GM21367 (cell line): ENCODE measurements around the gene SLIT3.

ENCODE experiments used
- ATAC-seq: cut with Tn5 transposase; IDR thresholded peaks from one replicate; pipeline ENCODE4 v1.9.1; 2021; ENCODE audit not compliant: unreplicated experiment

Gene SLIT3

GRCh38 chr5:169272111-169272510, 28.8 kb downstream of the SLIT3 start:
- ATAC-seq = no peak

DNA sequence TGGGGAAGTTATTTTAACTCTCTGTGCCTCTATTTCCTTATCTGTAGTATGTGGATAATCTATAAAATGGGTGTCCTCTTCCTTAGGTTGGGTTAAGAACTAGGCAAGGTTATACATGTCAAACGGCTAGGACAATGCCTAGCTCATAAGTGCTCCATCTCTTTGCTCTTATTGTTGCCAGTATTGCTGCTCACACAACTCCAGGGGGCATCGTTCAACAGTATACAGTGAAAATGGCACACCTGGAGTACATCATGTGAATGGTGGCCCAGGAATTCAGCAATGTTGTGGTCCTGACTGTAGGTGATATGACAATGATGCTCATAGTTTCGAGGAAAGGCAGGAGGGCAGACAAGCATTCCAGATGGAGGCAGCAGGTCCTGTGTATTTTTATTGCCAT, 30.1 kb downstream of the SLIT3 start:
- ATAC-seq = no peak

DNA sequence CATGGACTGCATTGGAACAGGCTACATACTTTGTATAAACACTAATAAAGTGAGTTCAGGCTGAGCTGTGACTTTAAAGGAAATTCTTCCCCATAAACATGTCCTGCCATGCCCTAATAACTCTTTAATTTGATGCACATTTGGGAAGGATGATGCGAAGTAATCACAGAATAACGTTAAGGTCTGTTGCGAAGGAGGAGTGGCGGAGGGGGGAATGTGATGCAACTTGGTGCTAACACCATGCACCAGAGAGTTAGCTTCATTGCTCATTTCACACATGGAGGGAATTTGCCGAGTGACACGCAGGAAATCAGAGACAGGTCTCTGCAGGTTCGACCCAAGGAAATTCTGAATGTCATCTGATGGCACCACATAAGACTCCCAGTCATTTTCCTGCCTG, 32.9 kb downstream of the SLIT3 start:
- no peak for ATAC-seq

- ATAC-seq = no peak
These were observed 35.1 kb downstream of the SLIT3 start for GRCh38 chr5:169265888-169266287.

DNA sequence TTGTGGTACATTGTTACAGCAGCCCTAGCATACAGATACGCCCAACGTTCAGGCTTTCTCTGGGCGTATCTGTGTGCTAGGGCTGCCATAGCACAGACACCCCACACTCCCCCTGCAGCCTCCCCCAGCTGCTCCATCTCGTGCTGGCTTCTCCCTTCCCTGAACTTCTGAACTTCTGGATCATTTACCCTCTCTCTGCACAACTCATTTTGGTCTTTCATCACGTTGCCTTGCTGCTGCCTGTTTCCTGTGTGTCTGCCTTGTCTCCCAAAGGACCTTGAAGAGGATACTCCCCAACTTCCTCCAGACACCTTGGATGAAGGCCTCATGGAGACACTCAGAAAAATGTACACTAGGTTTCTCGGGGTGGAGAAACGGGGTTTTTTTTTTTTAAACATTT, 37.3 kb downstream of the SLIT3 start:
- no peak for ATAC-seq

- ATAC-seq = no peak
These were observed 39.9 kb downstream of the SLIT3 start for GRCh38 chr5:169260896-169261569.

DNA sequence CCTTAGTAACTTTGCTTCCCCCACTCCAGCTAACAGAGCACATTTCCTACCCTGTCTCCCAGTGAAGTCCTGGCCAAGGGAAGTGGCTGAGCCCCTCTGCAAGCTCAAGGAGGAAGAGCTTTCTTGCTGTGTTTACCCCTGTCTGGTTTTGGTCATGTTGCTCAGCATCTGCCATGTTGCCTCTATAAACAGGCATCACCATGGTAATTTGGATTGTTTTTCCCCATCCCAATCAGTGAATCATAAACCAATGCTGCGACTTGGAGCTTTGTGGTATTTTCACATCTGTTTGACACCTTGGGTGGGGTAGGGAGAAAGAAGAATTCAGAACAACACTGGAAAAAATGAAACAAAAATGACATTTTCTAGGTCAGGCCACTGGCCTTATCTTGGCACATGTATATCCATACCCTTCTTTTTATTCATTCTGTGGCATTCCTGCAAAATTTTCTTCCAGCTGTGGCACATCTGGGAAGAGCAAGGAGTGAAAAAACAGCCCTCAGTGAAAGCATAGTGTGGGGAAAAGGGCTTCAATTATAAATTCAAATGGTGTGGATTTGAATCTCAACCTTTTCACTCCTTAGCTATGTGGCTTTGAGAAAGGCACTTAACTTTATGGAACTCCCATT, 42.5 kb downstream of the SLIT3 start:
- no peak for ATAC-seq

DNA sequence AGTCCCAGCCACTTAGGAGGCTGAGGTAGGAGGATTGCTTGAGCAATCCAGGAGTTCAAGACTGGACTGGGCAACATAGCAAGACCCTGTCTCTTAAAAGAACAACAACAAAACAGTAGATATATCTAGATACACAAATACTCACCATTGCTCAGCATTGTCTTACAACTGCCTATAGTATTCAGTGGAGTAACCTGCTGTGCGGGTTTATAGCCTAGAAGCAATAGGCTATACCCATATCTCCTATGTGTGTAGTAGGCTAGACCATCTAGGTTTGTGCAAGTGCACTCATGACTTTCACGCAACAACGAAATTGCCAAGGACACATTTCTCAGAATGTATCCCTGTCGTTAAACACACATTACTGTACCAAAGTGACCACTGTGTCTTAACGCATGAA, 44.7 kb downstream of the SLIT3 start:
- ATAC-seq = no peak

GRCh38 chr5:169253071-169253470, 47.9 kb downstream of the SLIT3 start:
- no peak for ATAC-seq

DNA sequence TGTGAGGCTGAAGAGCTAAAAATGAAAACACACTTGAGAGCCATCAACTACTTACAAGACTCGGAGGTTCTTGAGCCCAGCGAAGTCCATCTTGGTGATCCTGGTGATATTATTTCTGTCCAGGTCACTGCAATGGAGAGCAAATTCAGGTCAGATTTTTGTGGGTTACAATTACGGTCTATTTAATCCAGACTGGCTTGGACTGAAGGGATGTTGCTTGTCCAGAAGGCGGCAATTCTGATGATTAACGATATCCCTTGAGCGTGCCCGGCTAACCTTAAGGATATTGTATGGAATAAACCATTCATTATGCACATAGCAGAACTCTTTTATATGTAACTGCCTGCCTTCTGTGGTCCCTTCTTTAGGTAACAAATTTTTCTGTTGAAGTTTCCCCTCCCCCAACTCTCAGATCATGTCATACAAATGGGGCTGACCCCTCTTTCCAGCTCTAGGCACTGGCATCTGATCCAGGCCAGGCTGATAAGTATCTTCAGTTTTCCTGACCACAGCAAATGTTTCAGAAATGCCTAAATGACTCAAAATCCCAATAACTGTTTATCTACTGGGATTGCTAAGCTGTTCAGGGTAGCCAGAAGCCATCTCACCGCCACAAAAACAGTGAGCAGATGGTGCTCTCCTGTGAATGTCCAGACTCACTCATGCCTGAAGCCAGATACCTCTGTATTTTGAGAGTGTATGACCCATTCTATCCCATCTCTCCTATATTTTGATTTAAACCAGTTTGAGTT, 49.4 kb downstream of the SLIT3 start:
- no peak for ATAC-seq

- no peak for ATAC-seq
These were observed 50.1 kb downstream of the SLIT3 start for GRCh38 chr5:169250887-169251286.

- ATAC-seq = no peak
These were observed 51.9 kb downstream of the SLIT3 start for GRCh38 chr5:169248996-169249395.

DNA sequence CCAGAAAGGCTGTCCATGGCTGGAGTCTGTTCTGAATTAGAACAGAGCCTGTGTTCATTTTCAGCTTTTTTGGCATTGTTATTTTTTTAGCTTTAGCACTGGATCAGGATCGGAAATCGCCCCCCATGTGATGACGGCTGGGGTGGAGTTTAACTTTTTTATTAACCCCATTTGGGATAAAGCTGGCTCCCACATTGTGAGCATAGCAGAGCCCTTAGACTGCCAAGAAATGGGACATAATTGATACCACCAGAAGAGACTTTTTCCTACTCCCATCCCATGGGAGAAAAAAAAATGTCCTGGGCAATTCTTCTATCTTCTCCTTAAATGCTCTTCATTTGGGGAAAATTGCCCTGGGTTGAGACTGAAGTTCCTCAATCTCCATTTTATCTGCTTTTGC, 52.4 kb downstream of the SLIT3 start:
- ATAC-seq = no peak

DNA sequence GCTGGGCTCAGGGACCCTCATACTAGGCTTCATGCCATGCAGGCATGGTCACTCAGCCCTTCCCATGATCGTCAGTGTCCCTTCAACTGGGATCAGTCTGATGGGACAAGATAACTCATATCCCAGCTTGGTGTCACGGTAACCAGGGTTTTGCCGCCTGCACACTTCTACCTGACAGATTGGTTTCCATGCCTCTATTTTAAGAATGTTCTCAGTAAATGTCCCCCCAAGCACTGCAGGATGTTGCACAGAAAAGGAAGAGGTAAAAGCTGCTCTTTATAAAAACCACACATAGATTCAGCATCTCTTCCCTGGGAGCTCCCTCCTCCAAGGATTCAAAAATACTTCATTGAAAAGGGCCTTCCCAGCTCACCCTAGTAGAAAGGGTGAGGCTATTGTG, 56.1 kb downstream of the SLIT3 start:
- no peak for ATAC-seq

DNA sequence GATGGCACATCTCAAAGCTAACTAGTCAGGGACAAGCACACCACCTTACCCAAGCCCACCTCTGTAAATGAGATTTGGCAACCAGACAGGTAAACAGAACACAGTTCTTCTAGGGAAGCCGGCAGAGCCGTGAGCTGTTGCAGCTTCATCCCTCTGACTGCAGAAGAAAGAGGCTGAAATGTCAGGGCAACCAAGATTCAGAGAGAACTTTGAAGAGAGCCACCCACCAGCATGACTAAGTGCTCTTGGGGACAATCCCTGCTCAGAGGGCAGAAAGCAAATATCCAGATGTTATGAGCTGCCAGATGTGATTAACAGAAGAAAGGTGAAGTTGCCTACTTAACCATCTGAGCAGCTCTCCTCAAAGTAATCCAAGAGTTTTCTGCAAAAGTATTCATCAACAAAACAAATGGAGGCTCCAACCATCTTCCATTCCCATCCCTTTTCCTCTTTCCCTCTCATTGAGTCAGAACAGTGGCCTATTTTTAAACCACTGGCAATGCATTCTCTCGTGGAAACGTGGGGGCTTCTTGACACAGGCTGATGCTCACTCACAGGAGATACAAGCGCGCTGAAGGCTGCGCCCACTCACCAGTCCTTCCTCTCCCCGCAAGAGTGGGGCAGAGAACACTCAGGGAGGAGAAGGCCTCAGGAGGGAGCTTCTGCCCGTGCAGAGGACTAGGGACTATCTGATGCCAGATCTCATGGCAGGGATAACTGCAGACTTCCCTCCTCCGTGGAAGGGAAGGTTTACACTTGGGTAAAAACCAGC, 57.1 kb downstream of the SLIT3 start:
- no peak for ATAC-seq

GRCh38 chr5:169242849-169243186, 58.1 kb downstream of the SLIT3 start:
- ATAC-seq = no peak

GRCh38 chr5:169242175-169242848, 58.6 kb downstream of the SLIT3 start:
- ATAC-seq = no peak

- ATAC-seq = no peak
These were observed 71.5 kb downstream of the SLIT3 start for GRCh38 chr5:169229342-169229892.

DNA sequence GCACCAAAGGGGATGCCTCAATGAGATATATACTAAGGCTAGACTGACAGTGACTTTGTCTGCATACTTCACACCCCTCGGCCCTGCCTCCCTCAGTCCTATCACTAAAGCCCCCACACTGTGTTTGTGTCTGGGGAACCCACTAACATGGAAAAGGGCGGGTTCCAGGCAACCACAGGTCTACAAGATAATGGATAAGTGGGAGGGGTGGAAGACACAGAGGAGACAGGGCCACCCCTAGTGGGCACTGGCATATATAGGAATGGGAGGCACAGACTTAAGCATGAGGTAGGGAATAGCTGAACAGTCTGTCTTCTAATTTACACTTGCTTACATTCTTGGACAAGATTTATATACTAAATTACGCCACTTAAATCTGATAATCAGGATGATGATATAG, 74.0 kb downstream of the SLIT3 start:
- no peak for ATAC-seq

- no peak for ATAC-seq
These were observed 75.0 kb downstream of the SLIT3 start for GRCh38 chr5:169225830-169226356.

DNA sequence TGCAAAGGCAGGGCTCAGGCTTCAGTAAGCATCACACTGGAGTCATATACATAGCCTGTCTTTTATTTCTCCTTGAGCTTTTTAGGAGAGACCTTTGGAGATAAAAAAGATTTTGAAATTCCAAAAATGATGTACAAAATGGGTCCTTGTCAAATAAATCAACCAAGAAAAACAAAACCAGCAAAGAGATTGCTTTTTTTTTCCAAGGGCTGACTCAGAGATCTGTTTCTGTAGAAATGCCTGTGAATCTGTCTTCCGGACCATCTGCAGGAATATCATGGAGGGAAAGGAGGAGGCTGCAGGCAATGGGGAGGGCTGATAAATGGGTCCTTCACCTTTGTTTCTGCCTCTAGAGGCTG, 77.4 kb downstream of the SLIT3 start:
- no peak for ATAC-seq
